ENCODE data around the gene TTLL9.

GRCh38 chr20:31827059-31827458 is 43.4 kb upstream of the TTLL9 start:
- TF ChIP-seq BACH2 (CRISPR knock-in tag; IDR thresholded peaks at IDR 0.05; ENCODE audit: borderline replicate concordance) (no peak), ZFP30 (CRISPR knock-in tag; IDR thresholded peaks at IDR 0.05) (no peak), TSHZ2 (CRISPR knock-in tag; IDR thresholded peaks at IDR 0.05) (no peak), ZC3H10 (CRISPR knock-in tag; IDR thresholded peaks at IDR 0.05) (no peak), OSR1 (CRISPR knock-in tag; IDR thresholded peaks at IDR 0.05) (no peak), PATZ1 (CRISPR knock-in tag; IDR thresholded peaks at IDR 0.05; ENCODE audit: borderline replicate concordance) (no peak), TOX (CRISPR knock-in tag; IDR thresholded peaks at IDR 0.05; ENCODE audit: borderline replicate concordance) (no peak), CREB5 (CRISPR knock-in tag; IDR thresholded peaks at IDR 0.05; ENCODE audit: low read depth) (no peak), ARNTL (CRISPR knock-in tag; IDR thresholded peaks at IDR 0.05; ENCODE audit: borderline replicate concordance, low read depth) (no peak), GLIS3 (CRISPR knock-in tag; IDR thresholded peaks at IDR 0.05) (no peak), ESRRG (CRISPR knock-in tag; IDR thresholded peaks at IDR 0.05) (no peak), ZNF565 (CRISPR knock-in tag; conservative IDR thresholded peaks at IDR 0.05; ENCODE audit: low read depth) (no peak)
